ENCODE results near the gene TPM4.

Gene TPM4

DNA sequence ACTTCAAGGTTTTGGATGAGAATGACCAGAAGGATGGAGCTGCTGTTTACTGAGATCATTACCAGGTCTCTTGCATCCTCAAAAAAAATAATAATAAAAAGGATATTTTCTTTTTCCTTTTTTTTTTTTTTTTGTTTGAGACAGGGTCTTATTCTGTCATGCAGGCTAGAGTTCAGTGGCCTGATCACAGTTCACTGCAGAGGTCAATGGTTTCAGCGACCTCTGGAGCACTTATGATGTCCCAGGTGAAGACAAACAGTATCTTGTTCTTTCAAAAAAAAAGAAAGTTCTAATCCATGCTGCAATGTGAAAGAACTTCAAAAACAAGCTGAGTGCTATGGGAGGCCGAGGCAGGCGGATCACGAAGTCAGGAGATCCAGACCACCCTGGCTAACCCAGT, 30.4 kb upstream of the TPM4 start:
- TF ChIP-seq, protein P1, sequence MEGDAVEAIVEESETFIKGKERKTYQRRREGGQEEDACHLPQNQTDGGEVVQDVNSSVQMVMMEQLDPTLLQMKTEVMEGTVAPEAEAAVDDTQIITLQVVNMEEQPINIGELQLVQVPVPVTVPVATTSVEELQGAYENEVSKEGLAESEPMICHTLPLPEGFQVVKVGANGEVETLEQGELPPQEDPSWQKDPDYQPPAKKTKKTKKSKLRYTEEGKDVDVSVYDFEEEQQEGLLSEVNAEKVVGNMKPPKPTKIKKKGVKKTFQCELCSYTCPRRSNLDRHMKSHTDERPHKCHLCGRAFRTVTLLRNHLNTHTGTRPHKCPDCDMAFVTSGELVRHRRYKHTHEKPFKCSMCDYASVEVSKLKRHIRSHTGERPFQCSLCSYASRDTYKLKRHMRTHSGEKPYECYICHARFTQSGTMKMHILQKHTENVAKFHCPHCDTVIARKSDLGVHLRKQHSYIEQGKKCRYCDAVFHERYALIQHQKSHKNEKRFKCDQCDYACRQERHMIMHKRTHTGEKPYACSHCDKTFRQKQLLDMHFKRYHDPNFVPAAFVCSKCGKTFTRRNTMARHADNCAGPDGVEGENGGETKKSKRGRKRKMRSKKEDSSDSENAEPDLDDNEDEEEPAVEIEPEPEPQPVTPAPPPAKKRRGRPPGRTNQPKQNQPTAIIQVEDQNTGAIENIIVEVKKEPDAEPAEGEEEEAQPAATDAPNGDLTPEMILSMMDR (IDR thresholded peaks at IDR 0.05; ENCODE audit: insufficient read depth, low read depth, low read length, missing control alignments): no peak
- H3K4me3 ChIP-seq (ENCODE audit: low read depth, low read length): no peak overlapping the region
- no peak for DNase-seq (ENCODE audit: low read depth)

DNA sequence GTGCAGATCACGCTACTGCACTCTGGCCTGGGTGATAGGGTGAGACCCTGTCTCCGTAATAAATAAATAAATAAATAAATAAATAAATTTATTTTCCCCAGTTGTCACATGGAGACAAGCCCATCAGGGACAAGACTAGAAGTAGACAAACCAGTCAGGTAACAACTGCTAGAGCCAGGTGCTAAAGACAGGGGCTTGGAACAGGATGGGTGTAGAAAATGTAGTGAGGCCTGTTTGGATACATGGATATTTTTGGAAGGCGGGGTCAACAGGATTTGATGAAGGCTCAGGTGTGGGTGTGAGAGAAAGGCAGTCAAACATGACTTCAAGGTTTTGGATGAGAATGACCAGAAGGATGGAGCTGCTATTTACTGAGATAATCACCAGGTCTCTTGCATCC, 27.7 kb upstream of the TPM4 start:
- no peak for DNase-seq (ENCODE audit: low read depth)
- TF ChIP-seq, protein P1 (IDR thresholded peaks at IDR 0.05; ENCODE audit: insufficient read depth, low read depth, low read length, missing control alignments): no peak
- no peak overlapping the region for H3K4me3 ChIP-seq (ENCODE audit: low read depth, low read length)

DNA sequence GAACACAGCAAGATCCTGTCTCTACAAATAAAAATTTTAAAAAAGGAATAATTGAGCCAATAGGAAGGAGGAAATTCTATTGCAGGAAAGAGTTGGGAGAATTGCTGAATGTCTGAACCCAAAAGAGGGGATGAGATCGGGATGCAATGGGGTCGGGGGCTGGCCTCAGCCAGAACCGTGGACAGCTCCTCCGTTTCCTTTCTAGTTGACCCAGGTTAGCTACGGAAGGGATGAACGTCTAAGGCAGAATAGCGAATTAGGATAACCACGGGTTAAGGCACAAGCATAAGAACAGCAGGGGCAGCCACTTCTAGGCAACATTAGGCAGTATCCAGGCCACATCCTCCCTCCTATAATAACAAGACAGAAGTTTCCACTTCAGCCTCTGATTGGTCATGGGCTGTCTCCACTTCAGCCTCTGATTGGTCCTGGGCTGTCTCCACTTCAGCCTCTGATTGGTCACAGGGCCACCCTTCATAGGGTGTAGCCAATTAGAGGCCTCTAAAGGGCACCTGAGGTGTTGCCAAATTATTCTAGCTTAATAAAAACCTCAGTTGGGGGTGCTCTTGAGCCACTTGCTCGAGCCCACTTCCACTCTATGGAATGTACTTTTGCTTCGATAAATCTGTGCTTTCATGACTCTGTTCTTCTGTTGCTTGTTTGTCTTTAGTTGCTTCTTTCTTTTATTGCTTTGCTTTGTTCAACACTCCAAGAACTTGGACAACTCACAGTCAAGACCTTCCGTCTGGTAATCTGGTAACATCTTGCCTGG, 24.9 kb upstream of the TPM4 start:
- TF ChIP-seq, protein P1 (IDR thresholded peaks at IDR 0.05; ENCODE audit: insufficient read depth, low read depth, low read length, missing control alignments): no peak
- no peak overlapping the region for H3K4me3 ChIP-seq (ENCODE audit: low read depth, low read length)
- peak; percentile 60 for DNase-seq (ENCODE audit: low read depth)

DNA sequence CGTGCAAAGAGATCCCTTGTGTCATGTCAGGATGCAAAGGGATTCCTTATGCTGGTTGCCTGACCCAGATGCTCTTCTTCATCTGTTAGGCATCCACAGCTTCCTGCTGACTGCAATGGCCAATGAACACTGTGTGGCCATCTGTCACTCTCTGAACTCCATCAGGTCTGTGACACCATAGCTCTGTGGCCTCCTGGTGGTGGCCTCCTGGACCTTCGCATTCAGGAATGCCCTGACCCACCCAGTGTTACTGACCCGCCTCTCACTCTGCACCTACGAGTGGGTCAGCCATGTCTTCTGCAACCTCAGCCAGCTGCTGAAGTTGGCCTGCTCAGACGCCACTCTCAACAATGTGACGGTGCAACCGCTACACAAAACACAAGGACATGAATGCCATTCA, 23.9 kb upstream of the TPM4 start:
- TF ChIP-seq, protein P1 (IDR thresholded peaks at IDR 0.05; ENCODE audit: insufficient read depth, low read depth, low read length, missing control alignments): no peak
- H3K4me3 ChIP-seq (ENCODE audit: low read depth, low read length): no peak overlapping the region
- no peak for DNase-seq (ENCODE audit: low read depth)

DNA sequence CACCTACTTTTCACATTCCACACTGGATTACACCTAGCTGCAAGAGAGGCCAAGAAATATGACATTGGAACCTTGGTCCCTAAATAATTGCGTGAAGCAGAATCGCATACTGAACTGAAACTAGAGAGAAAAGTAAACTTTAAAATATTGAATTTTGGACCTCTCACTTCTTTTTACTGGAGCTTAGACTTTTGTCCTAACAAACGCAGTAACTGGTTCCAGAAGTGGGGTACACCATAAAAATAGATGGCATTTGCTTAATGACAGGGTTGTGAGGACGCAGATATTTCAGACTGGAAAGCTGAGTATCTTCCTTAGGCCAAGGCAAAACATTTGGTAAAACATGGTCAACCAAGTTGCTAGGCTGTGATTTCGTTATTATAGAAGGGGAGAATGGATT, 19.2 kb upstream of the TPM4 start:
- H3K4me3 ChIP-seq (ENCODE audit: low read depth, low read length): no peak overlapping the region
- TF ChIP-seq, protein P1 (IDR thresholded peaks at IDR 0.05; ENCODE audit: insufficient read depth, low read depth, low read length, missing control alignments): no peak
- no peak for DNase-seq (ENCODE audit: low read depth)

DNA sequence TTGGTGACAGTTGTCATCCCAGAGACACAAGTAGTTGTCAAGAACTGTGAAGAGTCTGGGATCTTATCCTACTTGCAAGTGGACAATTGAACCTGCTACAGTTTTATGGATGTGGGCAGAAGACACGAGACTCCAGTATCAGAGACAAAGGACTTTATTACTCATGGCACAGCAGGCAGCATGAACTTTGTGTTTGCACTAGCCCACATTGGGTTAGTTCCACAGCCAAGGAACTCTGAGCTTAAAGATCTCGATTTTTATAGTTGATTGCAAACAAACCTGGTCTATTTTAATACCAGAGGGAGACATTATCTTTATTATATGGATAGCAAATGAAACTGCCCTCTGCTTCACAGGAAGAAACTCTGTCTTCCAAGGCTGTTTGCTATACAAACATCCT, 16.0 kb upstream of the TPM4 start:
- TF ChIP-seq, protein P1 (IDR thresholded peaks at IDR 0.05; ENCODE audit: insufficient read depth, low read depth, low read length, missing control alignments): no peak
- H3K4me3 ChIP-seq (ENCODE audit: low read depth, low read length): no peak overlapping the region
- DNase-seq (ENCODE audit: low read depth): no peak

DNA sequence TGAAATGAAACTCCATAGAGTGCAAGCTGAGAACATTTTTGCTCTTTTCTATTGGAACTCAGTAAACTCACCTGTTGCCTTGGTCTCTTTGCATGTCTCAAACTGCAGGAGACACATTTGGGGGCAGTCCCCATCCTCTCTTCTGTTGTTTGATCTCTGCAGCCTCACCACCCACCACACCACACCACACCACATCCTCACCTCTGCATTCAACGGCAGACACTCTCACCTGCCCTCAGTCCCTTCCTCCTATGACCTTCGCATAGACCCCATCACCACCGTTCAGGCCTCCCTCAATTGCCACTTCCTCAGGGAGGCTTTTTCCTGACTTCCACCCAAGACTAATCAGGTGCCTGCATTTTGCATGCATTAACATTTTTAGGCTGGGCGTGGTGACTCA, 14.4 kb upstream of the TPM4 start:
- TF ChIP-seq, protein P1 (IDR thresholded peaks at IDR 0.05; ENCODE audit: insufficient read depth, low read depth, low read length, missing control alignments): no peak
- no peak for DNase-seq (ENCODE audit: low read depth)
- H3K4me3 ChIP-seq (ENCODE audit: low read depth, low read length): no peak overlapping the region

All from GM12865 (cell line).